Cerebellar nuclear complex (tissue), 1 donor: ENCODE data around the gene PCDH19.
"Not testable (repeated sequence)": the region's sequence is repeated elsewhere in the genome, so short reads cannot be mapped to it uniquely, and the experiment has no call there.

Source experiments
- DNase-seq, 2 experiments: peaks; one replicate each; lab custom pipeline; 2025; lab: John Stamatoyannopoulos, UW

The PCDH19 gene, protein sequence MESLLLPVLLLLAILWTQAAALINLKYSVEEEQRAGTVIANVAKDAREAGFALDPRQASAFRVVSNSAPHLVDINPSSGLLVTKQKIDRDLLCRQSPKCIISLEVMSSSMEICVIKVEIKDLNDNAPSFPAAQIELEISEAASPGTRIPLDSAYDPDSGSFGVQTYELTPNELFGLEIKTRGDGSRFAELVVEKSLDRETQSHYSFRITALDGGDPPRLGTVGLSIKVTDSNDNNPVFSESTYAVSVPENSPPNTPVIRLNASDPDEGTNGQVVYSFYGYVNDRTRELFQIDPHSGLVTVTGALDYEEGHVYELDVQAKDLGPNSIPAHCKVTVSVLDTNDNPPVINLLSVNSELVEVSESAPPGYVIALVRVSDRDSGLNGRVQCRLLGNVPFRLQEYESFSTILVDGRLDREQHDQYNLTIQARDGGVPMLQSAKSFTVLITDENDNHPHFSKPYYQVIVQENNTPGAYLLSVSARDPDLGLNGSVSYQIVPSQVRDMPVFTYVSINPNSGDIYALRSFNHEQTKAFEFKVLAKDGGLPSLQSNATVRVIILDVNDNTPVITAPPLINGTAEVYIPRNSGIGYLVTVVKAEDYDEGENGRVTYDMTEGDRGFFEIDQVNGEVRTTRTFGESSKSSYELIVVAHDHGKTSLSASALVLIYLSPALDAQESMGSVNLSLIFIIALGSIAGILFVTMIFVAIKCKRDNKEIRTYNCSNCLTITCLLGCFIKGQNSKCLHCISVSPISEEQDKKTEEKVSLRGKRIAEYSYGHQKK (N-terminal part only)

DNA sequence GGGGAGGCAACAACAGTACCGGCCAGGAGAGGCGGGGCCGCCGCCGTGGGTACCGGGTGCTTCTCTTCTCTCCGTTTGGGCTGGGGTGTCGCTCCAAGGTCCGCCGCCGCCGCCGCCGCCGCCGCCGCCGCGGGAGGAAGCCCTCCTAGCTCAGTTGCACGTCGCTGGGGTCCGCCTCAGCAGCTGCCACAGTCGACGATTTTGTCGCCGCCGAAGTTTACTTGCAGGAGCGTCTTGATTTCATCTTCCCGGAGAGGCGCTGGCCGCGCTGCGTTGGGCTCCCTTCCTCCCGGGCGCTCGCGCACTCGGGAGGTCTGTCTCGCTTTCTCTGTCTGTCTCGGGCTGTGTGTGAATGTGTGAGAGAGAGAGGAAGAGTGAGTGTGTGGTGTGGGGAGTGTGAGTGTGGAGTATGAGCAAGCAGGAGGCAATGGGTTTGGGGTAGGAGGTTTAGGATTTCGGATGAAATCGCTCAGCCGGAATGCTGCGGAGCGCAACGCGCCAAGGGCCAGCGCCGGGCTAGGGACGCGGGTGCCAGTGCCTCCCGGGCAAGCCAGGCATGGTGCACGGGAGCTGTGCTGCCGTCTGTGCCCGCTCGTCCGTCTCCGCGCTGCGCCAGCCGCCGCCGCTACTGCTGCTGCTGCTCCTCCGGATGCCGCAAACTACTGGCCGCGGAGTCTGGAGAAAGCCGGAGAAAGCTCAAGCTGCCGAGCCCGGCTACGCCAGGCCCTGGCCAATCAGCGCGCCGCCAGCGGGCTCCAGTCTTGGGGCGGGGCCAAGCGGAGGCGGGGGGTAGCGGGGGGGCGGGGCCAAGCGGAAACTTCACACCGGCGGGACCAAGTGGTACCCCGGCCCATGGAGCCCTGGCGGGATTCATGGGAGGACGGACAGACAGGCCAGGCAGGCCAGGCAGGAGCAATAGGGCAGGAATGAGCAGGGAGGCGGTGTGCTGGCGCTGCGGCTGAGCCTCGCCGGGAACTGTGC is at the start of gene PCDH19:
TSS of gene PCDH19 (minus strand) at position 664 of the 981 bp plus-strand sequence. CDS start 1,676 bp downstream, outside the sequence.
- no peak for DNase-seq

DNA sequence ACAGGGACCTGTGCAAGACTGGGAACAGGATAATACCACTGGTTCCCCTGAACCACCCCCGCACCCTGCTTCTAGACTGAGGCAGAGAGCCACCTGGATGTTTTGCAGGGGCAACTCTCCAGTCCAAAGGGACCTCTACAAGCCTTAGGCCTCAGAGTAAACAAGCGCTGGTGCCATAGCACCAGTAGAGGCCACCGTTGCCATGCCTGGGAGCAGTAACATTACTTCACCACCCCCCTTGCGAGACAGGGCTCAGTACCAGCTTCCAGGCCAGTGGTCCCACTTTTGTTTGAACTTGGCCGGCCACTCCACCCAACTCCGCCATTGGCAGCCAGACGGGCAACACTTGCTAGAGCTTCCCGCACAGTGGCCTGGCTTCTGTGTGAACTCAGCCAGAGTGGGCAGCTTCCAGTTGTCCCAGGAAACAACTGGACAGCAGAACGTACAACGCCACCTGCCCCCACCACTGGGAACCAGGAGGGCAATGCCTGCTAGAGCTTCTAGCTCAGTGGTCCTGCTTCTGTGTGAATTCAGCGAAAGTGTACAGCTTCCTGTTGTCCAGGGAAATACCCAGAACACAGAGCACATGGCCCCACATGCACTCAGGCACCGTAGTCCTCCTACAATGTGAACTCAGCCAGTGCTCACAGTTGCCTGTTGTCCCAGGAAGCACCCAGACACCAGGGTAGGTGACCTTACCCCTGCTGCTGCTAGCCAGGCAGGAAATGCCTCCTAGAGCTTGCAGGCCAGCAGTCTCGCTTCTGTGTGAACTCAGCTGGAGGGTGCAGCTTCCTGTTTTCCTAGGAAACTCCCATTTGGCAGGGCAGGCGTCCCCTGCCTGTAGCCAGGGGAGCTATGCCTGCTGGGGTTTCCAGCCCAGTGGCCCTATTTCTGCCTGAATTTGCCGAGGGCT is 39.9 kb upstream of the PCDH19 start:
- no peak for DNase-seq

DNA sequence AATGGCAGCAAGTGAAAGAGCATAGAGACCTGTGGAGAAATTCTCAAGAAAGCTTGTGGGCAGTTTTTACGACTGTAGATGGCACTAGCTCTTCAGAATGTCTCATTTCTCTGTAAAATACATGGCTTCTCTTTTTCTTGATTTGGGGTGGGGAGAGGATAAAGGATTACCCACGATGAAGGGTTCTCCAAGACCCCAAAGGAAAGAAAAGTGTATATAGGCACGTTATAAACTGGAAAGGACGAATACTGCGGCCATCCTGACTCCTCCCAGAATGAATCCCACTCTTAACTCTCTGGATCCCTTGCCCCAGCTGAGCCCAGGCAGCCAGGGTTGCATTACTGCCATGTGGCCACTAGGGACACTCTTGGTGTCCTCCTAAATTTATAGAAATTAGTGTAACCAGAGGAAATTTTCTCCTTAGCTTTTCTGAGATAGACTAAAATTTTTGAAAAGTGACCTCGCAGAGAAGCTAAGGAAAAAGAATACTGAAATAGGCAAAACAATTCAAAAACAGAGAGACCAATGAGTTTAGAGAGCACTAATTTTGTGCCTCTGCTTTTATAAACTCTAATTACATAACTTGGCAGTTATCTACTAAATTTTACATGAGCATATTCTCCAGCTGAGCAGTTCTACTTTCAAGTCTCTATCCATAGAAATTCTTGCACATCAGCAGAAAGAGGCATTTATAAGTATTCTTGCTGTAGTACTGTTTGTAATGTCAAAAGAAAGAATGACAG is 37.8 kb upstream of the PCDH19 start:
- no peak for DNase-seq

DNA sequence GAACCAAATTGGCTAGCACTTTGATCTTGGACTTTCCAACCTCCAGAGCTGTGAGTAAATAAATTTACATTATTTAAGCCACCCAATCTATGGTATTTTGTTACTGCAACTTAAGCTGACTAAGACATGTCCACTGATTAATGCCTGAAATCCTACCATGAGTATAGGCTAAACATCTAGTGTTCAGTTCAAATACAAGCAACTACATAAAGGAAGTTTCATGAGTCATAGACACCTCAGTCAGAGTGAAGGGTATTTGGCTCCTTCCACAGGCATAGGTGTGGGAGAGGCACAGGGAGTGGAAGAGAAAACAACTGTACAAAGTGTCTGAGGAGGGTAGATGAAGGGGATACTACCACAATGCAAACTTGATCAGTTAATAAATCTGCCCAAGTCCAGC is 35.5 kb upstream of the PCDH19 start:
- DNase-seq = no peak

DNA sequence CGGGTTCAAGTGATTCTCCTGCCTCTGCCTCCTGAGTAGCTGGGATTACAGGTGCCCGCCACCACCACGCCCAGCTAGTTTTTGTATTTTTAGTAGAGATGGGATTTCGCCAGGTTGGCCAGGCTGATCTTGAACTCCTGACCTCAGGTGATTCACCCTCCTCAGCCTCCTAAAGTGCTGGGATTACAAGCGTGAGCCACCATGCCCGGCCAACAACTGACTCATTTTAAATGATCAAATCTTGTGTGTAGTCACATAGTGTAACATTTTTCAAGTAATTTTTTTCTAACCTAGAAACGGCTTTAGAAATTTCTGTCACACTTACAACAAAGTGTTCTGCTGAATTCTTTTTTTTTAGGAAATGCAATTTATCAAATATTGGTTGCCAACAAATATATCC is 31.2 kb upstream of the PCDH19 start:
- not testable (repeated sequence) for DNase-seq

DNA sequence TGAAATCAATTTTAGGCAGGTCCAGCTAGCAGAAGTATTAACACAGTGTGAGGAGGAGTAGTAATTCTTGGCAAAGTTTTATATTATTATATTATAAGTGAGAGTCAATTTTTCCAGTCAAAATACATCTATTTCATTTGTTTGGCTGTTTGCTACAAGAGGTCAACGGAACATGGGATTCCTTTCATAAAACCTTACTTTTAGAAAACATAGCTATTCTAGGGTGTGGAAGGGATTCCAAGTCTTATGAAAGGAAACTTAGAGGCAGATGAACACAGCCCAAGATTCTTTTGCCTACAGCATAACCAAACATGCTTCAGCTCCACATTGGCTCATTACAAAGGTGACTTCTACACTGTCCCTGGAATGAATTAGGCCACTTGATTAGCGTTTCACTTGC is 29.9 kb upstream of the PCDH19 start:
- DNase-seq = no peak

DNA sequence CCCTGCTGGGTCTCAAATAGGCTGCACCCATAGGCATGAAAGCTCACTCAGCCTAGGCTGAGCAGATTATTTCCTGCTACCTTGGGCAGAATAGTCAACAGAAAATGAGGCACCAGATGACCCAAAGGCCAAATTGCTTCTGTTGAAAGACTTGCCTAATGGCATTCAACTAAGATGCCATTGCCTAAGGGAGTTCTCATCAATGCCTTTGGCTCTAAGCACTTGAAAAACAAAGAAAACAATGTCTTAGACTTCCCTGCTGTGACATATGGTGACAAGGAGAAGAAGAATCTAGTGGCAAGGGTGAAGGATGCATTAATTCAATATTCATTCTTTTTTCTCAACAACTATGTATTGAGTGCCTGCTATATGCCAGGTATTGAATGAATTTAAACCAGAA is 25.7 kb upstream of the PCDH19 start:
- no peak for DNase-seq

DNA sequence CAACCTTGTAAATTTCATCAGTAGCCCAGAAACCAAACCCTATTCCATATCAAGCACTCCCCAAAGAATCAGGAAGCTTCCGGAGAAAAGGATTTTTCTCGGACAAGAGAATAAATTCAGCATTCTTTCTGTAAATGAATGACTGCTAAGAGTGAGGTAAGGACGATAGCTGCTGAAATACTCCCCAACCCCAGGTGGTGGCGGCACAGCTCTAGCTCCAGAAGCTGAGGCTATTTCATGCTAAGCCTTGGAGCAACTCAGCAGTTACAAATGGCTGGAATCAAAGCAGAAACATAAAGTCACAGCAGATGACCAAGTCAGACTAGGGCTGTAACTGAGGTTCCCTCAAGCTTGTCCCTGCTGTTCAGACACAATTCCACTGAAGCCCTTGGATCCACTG is 13.9 kb upstream of the PCDH19 start:
- no peak for DNase-seq

DNA sequence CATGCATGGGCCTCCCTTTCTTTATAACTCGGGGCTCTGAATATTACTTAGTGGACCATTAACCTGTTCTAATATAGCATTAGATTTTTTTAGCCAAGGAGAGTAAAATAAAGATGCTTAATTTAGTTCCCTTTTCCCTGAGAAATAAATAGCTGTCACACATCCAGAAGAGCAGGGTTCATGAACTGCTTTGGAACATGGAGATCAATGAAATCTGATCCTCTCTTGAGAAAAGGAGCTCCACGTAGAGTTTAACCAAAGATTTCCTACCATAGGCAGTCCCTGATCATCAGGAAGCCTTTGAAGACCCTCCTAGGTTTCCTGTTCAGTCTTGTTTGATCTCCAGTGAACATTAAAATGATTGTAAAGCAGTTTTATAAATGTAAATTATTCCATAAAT is 8.5 kb upstream of the PCDH19 start:
- no peak for DNase-seq

DNA sequence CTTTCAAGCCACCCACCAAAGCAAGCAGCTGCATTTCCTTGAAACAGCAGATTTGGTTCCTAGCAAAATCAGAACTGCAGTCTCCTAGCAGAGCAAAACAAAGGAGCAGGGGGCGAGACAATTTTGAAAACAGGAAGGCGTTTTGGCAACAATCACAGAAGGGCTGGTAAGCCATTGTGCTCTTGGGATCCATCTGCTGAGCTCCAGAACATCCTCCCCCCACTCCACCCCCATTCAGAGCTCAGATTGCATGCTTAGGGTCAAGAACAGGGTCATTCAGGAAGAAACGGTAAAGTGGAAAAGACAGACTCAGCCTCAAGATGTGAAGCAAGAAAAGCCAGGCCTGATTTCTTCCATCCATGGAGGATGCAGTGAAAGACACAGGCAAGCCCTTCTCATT is 7.6 kb upstream of the PCDH19 start:
- DNase-seq = no peak

DNA sequence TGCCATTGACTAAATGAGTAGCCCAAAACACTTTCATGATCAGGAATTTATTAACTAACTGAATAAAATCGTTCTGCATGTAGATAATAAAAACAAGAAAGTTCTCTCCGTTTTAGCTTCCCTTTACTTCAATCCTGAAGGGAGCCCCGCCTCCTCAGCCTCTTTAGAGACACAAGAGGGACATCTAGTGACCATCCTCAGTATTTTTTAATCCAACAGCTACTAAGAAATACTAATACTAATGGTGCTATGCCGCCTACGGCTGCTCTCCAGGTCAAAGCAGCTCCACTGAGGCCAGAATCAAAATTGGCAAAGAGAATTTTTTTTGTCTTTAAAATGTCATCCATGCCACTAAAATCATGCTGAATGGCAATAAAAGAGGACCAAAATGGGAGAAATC is 3.2 kb upstream of the PCDH19 start:
- no peak for DNase-seq

DNA sequence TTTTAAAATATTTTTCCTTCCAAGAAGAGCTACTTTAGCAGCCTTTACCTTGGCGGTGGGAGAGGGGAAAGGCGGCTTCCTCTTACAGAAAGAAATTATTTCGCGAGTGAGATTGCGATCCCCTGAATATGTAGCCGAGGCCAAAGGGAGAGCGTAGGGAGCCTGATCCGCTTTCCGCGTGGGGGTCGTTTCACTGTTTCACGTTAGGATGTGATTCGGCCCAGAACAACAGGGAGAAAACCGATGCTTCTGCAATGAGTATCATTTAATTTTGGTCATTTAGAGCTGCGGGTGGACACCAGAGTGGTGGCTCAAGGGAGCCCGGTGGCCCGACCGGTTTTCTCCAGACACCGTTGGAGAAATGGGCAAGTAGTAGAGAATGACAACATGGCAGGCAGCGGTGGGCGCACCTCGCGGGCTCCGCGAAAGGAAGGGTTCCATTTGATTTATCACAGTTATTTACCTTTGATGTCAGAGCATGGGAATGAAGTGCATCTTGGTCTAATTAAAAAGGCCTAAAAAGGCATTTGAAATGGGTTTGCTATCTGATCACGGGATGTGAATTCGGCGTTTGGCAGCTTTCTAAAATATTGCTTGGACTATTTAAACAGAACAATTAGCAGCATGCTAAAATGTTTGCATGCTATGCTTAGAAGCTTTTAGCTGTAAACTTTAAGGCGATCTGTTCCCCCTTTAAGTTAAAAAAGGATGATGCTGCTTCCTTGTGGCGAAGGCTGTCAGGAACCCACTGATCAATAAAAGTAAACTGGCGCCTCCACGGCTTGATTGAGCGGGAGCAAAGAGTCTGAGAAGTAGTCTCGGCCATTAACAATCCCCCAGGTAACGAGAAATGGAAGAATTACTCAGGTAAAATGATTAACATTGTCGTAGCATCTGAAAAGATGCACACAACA is 2.0 kb upstream of the PCDH19 start:
- DNase-seq = no peak

DNA sequence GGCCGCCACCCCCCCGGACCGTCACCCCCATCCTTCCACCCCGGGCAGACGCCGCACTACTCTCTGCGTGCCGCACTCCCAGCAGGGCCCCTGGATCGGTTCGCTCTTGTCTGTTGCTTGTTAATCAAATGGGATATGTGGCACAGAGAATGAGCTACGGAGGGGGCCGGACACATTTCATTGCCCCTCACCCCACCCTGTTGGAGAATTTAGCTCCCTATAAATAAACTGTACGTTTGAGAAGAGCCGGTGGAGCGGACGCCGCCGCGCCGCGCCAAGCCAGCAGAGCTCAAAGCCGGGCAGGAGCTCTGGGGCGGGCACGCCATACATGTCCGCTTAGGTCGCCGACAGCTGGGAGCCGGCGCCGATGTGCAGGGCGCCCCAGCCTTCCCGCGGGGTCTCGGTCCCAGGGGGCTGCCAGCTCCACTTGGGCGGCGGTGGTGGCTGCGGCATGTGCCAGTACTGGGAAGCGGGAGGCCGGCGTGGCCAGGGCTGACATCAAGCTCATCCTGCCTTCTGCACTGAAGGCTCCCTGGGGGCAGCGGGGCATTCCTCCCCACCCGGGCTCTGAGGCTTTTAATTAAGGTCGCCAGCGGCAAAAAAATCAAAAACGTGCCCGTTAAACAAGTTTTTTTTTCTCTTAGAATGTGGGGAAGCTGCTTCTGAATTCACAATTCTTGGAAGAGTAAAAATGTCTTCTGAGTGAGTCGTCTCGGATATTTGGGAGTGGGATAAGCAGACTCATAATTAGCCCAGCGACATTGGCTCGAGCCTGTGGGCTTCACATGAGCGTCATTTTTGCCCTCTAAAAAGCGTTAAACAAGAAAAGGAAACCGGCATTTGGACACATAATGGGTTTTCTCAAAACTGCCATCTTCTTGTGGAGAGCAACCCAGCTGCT is 1.1 kb upstream of the PCDH19 start:
- no peak for DNase-seq

DNA sequence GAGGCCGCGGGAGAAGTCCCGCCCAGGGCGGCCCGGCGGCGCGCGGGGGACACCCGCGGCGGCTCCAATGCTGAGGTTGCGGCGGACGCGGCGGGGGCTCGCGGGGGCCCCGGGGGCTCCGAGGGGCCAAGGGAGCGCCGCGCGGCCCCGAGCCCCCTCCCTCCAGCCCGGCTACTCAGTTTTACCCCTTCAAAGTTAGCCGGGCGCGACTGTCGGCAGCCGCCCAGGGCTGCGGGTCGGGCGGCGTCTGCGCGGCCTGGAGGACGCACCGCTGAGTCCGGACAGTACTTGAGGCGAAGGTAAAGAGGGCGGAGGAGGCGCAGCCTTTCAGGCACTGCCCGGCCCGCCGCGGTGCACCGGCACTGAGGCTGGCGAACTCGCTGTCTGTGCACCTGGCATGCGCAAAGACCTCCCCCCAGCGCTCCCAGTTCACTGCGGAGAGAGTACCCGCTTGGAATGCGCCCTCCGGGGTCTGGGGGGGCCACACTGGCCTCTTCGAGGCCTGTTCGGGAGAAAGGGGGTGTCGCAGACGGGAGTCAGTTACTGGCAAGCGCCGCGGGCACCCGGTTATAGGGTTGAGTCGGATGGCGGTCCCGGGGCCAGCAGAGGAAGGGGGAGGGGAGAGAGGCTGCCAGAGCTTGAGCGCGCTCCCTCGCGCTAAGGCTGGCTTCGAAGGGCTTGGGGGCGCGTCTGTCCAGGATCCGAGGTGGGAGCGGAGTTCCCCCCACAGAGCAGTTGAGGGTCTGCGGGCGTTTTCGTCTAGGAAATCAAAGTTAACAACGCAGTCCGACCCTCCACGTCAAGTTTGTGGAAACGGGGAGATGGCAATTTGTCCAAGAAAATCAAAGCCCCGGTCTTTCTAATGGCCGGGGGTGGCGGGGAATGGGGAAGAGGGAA is 1.1 kb downstream of the PCDH19 start:
- DNase-seq = no peak

DNA sequence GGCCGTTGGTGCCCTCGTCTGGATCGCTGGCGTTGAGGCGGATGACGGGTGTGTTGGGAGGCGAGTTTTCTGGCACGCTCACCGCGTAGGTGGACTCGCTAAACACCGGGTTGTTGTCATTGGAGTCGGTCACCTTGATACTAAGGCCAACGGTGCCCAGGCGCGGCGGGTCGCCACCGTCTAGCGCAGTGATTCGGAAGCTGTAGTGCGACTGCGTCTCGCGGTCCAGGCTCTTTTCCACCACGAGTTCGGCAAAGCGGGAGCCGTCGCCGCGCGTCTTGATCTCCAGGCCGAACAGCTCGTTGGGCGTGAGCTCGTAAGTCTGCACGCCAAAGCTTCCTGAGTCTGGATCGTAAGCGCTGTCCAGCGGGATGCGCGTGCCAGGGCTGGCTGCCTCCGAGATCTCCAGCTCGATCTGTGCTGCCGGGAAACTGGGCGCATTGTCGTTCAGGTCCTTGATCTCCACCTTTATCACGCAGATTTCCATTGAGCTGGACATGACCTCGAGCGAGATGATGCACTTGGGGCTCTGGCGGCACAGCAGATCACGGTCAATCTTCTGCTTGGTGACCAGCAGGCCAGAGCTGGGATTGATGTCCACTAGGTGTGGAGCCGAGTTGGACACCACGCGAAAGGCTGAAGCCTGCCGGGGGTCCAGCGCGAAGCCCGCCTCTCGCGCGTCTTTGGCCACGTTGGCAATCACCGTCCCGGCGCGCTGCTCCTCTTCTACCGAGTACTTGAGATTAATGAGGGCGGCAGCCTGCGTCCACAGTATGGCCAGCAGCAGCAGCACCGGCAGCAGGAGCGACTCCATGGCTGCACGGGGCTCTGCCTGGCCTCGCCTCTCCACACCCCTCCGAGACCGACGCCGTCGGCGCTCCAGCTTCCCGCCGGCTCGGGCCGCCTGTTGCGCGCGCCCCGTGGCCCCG is 2.0 kb downstream of the PCDH19 start:
- no peak for DNase-seq
